Adrenal gland (tissue), 19 donors: ENCODE results near the gene KCNH3. TPM values are rescaled to one million over a fixed set of nuclear protein-coding genes. Genes with fewer than 3 reads are reported as not detected.

Experiments
- DNase-seq, 7 donors: peaks; one replicate each; pipeline ENCODE4 v3.0.0-alpha.2; 2019 to 2020
- H3K27ac ChIP-seq, 5 donors: fragments of 200-600 bp; sonication (generic) in 4 of 5; 1 replicate in 3 of 5; 2 replicates in 2 of 5; pipeline versions ENCODE4 v1.5.1 to v1.8.0; 2016 to 2020; ENCODE audit warnings: mild to moderate bottlenecking in 1 of 5
- H3K27me3 ChIP-seq: fragments of 200-600 bp; 2 replicates; pipeline ENCODE4 v1.8.0; 2021
- H3K36me3 ChIP-seq, 2 donors: fragments of 200-600 bp; replicated peaks in 1 of 2; 1 replicate in 1 of 2; 2 replicates in 1 of 2; pipeline versions ENCODE4 v1.5.1 to v1.8.0; 2018 to 2022
- H3K4me1 ChIP-seq, 2 donors: fragments of 200-600 bp; replicated peaks in 1 of 2; 1 replicate in 1 of 2; 2 replicates in 1 of 2; pipeline versions ENCODE4 v1.5.1 to v1.8.0; 2018 to 2021
- H3K4me3 ChIP-seq, 4 donors: fragments of 200-600 bp; sonication (generic) in 3 of 4; one replicate each; pipeline ENCODE4 v1.5.1; 2016 to 2018
- H3K9me3 ChIP-seq, 3 donors: fragments of 200-600 bp; sonication (generic) in 1 of 3; replicated peaks in 1 of 3; 1 replicate in 2 of 3; 2 replicates in 1 of 3; pipeline versions ENCODE4 v1.5.1 to v1.8.0; 2016 to 2021
- POLR2A ChIP-seq, 2 donors: fragments of 450-650 bp; IDR thresholded peaks; one replicate each; pipeline ENCODE4 v1.6.1; 2017; ENCODE audit warnings: antibody characterized with exemption in 2 of 2, mild to moderate bottlenecking in 2 of 2, moderate library complexity in 1 of 2
- WGBS, 4 donors: extraction: QIAGEN DNeasy Blood & Tissue Kit in 2 of 4; methylation state at CpG; one replicate each; pipeline versions ENCODE4 v1.1.5 to v1.1.7; 2013 to 2017; 5-methylcytosine and 5-hydroxymethylcytosine counted together
- intact Hi-C, 2 donors: fragments of 100-400 bp; cut with DNase I; formaldehyde crosslinking; loops; one replicate each; pipeline versions ENCODE4 v1.14.1 to v1.15.0; 2022 to 2023
- long read RNA-seq, 10 donors: library from polyadenylated mRNA in 3 of 10; unstranded in 2 of 10; stranded (forward) in 1 of 10; transcript quantifications; one replicate each; pipeline ENCODE4 v2.0.0 and lab custom pipeline, GENCODE V29; 2021 to 2026
- polyA plus RNA-seq, 3 donors: library from polyadenylated mRNA; stranded (reverse); fragments of 200-250 nt in 2 of 3; fragments of 350-450 nt in 1 of 3; fragmentation: Illumina TruSeq in 1 of 3; extraction: RNeasy Lipid Tissue Mini Kit (QIAGEN cat#74804) in 1 of 3; gene quantifications; one replicate each; pipeline ENCODE4 v1.2.3, GENCODE V29; 2013 to 2014
- total RNA-seq, 9 donors: library from RNA; depleted of rRNA in 4 of 9; stranded (reverse); fragments of >200 nt in 4 of 9; fragments of 120-200 nt in 1 of 9; fragmentation: NEBNext Ultra II Directional in 1 of 9; extraction: Animal tissue kit (Norgen Biotek cat#: 25700) in 1 of 9; gene quantifications; one replicate each; pipeline versions ENCODE4 v1.1.0 to v1.2.4, GENCODE V29; 2013 to 2023
- TF ChIP-seq, protein P1 (sequence below), 6 experiments: fragments of 450-650 bp in 4 of 6; fragments of 200-600 bp in 2 of 6; sonication (generic) in 1 of 6; IDR thresholded peaks; 1 replicate in 5 of 6; 2 replicates in 1 of 6; pipeline versions ENCODE4 v1.5.1 to v1.8.0; 2016 to 2021; ENCODE audit warnings: antibody characterized with exemption in 6 of 6, mild to moderate bottlenecking in 2 of 6, moderate library complexity in 1 of 6
- donor health status: healthy with polysubstance abuse.
- donor health status: Bipolar disorder and iron deficiency.
- donor health status: DM: yes; HTN: yes; CAD: no.
- donor health status: DM: no; HTN: no; CAD: no.
- donor health status: DM: no; HTN: no; CAD: no.
- donor health status: DM: yes; HTN: yes; CAD: no.

The KCNH3 gene, protein sequence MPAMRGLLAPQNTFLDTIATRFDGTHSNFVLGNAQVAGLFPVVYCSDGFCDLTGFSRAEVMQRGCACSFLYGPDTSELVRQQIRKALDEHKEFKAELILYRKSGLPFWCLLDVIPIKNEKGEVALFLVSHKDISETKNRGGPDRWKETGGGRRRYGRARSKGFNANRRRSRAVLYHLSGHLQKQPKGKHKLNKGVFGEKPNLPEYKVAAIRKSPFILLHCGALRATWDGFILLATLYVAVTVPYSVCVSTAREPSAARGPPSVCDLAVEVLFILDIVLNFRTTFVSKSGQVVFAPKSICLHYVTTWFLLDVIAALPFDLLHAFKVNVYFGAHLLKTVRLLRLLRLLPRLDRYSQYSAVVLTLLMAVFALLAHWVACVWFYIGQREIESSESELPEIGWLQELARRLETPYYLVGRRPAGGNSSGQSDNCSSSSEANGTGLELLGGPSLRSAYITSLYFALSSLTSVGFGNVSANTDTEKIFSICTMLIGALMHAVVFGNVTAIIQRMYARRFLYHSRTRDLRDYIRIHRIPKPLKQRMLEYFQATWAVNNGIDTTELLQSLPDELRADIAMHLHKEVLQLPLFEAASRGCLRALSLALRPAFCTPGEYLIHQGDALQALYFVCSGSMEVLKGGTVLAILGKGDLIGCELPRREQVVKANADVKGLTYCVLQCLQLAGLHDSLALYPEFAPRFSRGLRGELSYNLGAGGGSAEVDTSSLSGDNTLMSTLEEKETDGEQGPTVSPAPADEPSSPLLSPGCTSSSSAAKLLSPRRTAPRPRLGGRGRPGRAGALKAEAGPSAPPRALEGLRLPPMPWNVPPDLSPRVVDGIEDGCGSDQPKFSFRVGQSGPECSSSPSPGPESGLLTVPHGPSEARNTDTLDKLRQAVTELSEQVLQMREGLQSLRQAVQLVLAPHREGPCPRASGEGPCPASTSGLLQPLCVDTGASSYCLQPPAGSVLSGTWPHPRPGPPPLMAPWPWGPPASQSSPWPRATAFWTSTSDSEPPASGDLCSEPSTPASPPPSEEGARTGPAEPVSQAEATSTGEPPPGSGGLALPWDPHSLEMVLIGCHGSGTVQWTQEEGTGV
- 1 to 10 TPM in 7 of 9 donors, under 1 TPM in 2; 0.22 to 9.6 (median 2.3) TPM for total RNA-seq
- 10 to 100 TPM in 2 of 3 donors, under 1 TPM in 1; 0.07 to 18.9 (median 18.1) TPM for polyA plus RNA-seq
- long read RNA-seq, donor 1 = 0 reads
- long read RNA-seq, donor 2 = 0 reads
- long read RNA-seq, donor 3 = 0 reads
- long read RNA-seq, donor 4, partial matches to known transcripts = 0 of 1 reads
- long read RNA-seq, donor 4, other reads (novel, unspliced or antisense) = 1 of 1 reads
- long read RNA-seq, donor 5, partial matches to known transcripts = 0 of 2 reads
- long read RNA-seq, donor 5, other reads (novel, unspliced or antisense) = 2 of 2 reads
- long read RNA-seq, donor 6 = 0 reads
- long read RNA-seq, donor 7 = 0 reads
- long read RNA-seq, donor 8, partial matches to known transcripts = 0 of 19 reads
- long read RNA-seq, donor 8, other reads (novel, unspliced or antisense) = 19 of 19 reads
- long read RNA-seq, donor 9 = 0 reads
- long read RNA-seq, donor 10 = 0 reads

DNA sequence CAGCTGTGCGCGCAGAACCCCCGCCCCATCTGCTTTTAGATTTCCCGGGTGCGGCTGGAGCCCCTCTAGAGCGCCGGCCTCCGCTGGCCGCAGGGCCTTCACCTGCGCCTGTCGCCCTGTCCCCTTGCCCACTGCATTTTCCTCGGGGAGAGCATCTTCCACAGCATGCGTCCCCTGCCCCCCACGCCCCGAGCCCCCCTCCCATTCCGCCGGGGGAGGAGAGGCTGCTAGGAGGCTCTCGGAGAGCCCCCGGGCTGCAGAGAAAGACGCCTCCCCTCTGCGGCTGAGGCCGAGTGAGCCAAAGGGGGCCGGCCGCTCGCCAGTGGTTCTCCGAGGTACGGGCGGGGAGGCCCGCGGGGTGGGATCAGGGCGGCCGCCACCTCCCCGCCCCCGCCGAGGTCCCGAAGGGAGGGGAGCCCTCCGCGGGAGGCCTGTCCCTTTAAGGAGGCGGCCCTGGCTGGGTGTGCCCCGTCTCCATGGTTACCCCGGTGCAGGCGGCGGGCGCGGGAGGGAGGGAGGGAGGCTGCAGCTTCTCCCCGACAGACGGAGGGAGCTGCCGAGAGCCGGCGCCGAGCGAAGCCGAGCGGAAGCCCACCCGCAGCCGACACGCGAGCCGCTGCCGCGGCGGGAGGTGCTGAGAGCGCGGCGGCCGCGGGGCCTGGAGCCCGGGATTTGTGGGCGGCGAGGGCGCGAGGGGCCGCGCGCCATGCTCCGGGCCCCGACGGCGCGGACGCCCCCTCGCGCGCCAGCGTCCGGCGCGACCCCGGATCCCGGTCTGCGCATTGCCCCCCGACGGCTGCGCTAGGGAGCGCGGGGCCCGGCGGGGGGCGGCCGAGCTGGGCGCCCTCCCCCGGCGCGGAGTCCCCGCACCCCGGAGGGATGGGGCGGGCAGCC, at the start of gene KCNH3:
Gene KCNH3, plus strand, starts transcription at position 521 of the 894 bp plus-strand sequence. CDS start 387 bp downstream, outside the sequence.
- 0 to 2% (median 1%) methylated on average over 6 to 106 of the region's 107 CpGs for WGBS, 4 donors
- no peak within 1 kb of the TSS for H3K27ac ChIP-seq
- no peaks in the 10 kb centered on the region for H3K9me3 ChIP-seq
- H3K36me3 ChIP-seq = no peaks in the 10 kb centered on the region
- no peaks in the 10 kb centered on the region for H3K27me3 ChIP-seq
- H3K4me1 ChIP-seq = peaks cover 13 to 16% of the 10 kb centered on the region in 2 donors
- TF ChIP-seq, protein P1, sequence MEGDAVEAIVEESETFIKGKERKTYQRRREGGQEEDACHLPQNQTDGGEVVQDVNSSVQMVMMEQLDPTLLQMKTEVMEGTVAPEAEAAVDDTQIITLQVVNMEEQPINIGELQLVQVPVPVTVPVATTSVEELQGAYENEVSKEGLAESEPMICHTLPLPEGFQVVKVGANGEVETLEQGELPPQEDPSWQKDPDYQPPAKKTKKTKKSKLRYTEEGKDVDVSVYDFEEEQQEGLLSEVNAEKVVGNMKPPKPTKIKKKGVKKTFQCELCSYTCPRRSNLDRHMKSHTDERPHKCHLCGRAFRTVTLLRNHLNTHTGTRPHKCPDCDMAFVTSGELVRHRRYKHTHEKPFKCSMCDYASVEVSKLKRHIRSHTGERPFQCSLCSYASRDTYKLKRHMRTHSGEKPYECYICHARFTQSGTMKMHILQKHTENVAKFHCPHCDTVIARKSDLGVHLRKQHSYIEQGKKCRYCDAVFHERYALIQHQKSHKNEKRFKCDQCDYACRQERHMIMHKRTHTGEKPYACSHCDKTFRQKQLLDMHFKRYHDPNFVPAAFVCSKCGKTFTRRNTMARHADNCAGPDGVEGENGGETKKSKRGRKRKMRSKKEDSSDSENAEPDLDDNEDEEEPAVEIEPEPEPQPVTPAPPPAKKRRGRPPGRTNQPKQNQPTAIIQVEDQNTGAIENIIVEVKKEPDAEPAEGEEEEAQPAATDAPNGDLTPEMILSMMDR (IDR thresholded peaks at IDR 0.05) = no peak
- TF ChIP-seq POLR2A (IDR thresholded peaks at IDR 0.05) = no peak
- peak; percentile 81 to 88 (median 86) for DNase-seq
- intact Hi-C loops = no loop called here
- peak within 1 kb of the TSS in 3 of 4 donors; percentile 6 to 63 (median 14) for H3K4me3 ChIP-seq

DNA sequence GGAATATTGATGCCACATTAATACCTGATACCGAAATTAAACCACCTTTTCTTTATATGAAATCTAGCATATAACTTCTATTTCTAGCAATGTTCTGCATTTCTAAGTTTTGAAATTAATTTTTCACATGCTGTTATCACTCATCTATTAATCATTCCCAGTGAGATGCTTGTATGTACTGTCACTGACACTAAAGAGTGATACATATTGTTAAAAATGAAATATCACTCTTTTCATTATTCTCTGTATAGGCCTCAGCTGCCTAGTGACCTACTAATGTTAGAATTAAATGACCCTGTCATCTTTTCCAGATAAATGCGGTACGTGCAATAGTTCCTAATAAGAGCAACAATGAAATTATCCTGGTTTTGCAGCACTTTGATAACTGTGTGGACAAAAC, 49.7 kb upstream of the KCNH3 start:
- Histone ChIP-seq H3K4me3 (no peak overlapping the region), H3K36me3 (no peaks in the 10 kb centered on the region), H3K9me3 (no peaks in the 10 kb centered on the region), H3K27ac (peak overlapping the region in 2 of 5 donors; percentile 46 to 49), H3K4me1 (peaks cover 0 to 12% of the 10 kb centered on the region in 2 donors), H3K27me3 (no peaks in the 10 kb centered on the region)
- no peak for DNase-seq
- TF ChIP-seq POLR2A (IDR thresholded peaks at IDR 0.05) = no peak
- intact Hi-C loops = no loop called here
- 66 to 72% (median 70%) methylated on average over 3 of the region's 3 CpGs for WGBS, 4 donors

DNA sequence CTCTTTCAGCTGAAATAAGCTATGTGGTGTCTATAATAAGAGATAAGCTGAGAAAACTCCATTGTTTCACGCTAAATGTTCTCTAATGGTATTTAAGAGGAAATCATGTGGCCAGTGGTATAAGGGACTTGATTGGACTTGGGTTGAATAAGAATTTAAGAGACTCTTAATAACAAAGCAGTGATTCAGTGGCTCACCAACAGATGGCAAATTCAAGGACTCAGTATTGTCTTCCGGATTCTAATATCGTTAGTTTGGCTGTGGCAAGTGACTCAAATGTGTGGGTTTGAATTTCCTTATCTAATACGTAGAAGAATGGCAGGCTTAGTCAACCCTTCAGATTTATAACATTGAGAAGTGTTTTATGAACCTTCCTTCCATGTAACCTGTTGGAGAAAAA, 49.1 kb upstream of the KCNH3 start:
- no peak for TF ChIP-seq POLR2A (IDR thresholded peaks at IDR 0.05)
- TF ChIP-seq, protein P1 (IDR thresholded peaks at IDR 0.05) = peak in 5 of 6 experiments; percentile 19 to 44 (median 40)
- H3K27me3 ChIP-seq = no peaks in the 10 kb centered on the region
- intact Hi-C loops = no loop called here
- H3K27ac ChIP-seq = peak overlapping the region in 2 of 5 donors; percentile 46 to 49
- 43 to 59% (median 53%) methylated on average over 4 of the region's 4 CpGs for WGBS, 4 donors
- peaks cover 0 to 12% of the 10 kb centered on the region in 2 donors for H3K4me1 ChIP-seq
- no peaks in the 10 kb centered on the region for H3K36me3 ChIP-seq
- H3K9me3 ChIP-seq = no peaks in the 10 kb centered on the region
- peak in 3 of 7 donors; percentile 37 to 52 (median 42) for DNase-seq
- H3K4me3 ChIP-seq = no peak overlapping the region
